ENCODE results near the gene ITIH2. TPM values are rescaled to one million over a fixed set of nuclear protein-coding genes. Genes with fewer than 3 reads are reported as not detected.

Gene ITIH2
- total RNA-seq, 1 experiment from 2014 or later: not detected

DNA sequence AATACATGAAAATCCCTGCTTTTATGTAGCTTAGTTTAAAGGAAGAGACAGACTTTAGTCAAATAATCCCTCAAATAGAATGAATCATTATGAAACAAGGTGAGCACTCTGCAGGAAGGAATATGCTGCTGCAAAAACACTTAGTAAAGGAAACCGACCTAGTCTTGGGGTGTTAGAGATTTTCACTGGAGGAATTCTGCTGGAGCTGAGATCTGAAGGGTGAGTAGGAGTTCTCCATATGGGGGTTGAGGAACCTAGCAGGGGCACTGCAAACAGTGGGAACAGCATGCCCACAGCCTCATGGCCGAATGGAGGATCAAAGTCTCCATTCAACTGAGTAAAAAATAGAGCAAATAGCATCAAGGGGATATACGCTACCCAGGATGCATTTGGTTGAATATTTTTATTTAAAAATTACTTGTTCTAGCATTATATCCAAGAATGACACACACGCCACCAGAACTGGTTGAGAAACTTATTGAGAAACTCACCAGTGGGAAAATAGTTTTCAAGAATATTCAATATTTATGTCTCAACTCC is 3.5 kb downstream of the ITIH2 start:
- BruUV-seq (replicated peaks): no TSS peak
- ChIA-PET POLR2A (ENCODE audit: unreplicated experiment) (interaction anchor here (0.5 kb wide), 1 partner anchor 175 kb away, joined by 5 read pairs; no protein-coding TSS in a partner anchor), CTCF (no interaction called here)
- Histone ChIP-seq H3K79me2 (ENCODE audit: low read length) (no peaks in the 10 kb centered on the region), H2AFZ (ENCODE audit: low read length) (no peak overlapping the region), H3K27ac (ENCODE audit: low read length) (no peak overlapping the region), H3F3A (ENCODE audit: low read length, unreplicated experiment) (no peaks in the 10 kb centered on the region), H3K4me1 (ENCODE audit: insufficient read depth, low read length) (no peaks in the 10 kb centered on the region), H3K4me3 (ENCODE audit: low read length) (no peak overlapping the region), H3K9ac (ENCODE audit: low read length) (no peak overlapping the region), H3K27me3 (ENCODE audit: low read length) (0 out of 2 replicates have a peak, but pooled peaks cover 31% of the 10 kb centered on the region), H4K20me1 (ENCODE audit: low read length) (no peaks in the 10 kb centered on the region), H3K36me3 (ENCODE audit: low read depth, low read length) (no peaks in the 10 kb centered on the region), H3K9me3 (ENCODE audit: low read length) (no peaks in the 10 kb centered on the region), H3K4me2 (ENCODE audit: low read length) (no peak overlapping the region), H3K9me2 (replicated peaks; ENCODE audit: low read length) (no peaks in the 10 kb centered on the region)
- intact Hi-C loops (cut with micrococcal nuclease): no loop called here
- ATAC-seq (no peak), DNase-seq (no peak)
- TF ChIP-seq EZH2phosphoT487 (IDR thresholded peaks at IDR 0.05; ENCODE audit: borderline replicate concordance, low read length) (no peak), CTCF (conservative IDR thresholded peaks at IDR 0.05; ENCODE audit: low read depth, low read length) (no peak), EZH2 (IDR thresholded peaks at IDR 0.05; ENCODE audit: low read length, unreplicated experiment) (no peak)

DNA sequence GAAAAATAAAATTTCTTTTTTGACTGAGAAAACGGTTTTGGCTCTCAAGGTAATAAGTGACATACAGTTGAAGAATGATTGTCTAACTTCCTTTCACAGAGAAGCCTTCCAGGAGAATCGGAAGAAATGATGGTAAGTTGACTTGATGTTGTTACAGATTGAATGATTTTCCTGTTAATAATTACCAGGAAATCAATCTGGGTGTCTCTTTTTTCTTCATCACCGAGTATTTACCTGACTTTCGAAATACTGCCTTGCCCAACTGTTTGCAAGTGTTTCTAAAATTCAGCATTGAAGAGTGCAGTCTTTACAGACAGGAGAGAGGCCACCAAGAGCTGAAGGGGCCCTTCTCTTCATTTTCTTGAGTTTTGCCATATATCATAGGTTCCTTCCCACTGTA is 4.0 kb downstream of the ITIH2 start:
- H3K9me3 ChIP-seq (ENCODE audit: low read length): no peaks in the 10 kb centered on the region
- no peaks in the 10 kb centered on the region for H3K9me2 ChIP-seq (replicated peaks; ENCODE audit: low read length)
- H3K4me1 ChIP-seq (ENCODE audit: insufficient read depth, low read length): no peaks in the 10 kb centered on the region
- DNase-seq: no peak
- CTCF ChIA-PET: no interaction called here
- ATAC-seq: no peak
- no peaks in the 10 kb centered on the region for H4K20me1 ChIP-seq (ENCODE audit: low read length)
- H3K27me3 ChIP-seq (ENCODE audit: low read length): 0 out of 2 replicates have a peak, but pooled peaks cover 31% of the 10 kb centered on the region
- POLR2A ChIA-PET (ENCODE audit: unreplicated experiment): no interaction called here
- intact Hi-C loops (cut with micrococcal nuclease): no loop called here
- H3K79me2 ChIP-seq (ENCODE audit: low read length): no peaks in the 10 kb centered on the region
- TF ChIP-seq EZH2phosphoT487 (IDR thresholded peaks at IDR 0.05; ENCODE audit: borderline replicate concordance, low read length): no peak
- no peak for TF ChIP-seq EZH2 (IDR thresholded peaks at IDR 0.05; ENCODE audit: low read length, unreplicated experiment)
- no peak for TF ChIP-seq CTCF (conservative IDR thresholded peaks at IDR 0.05; ENCODE audit: low read depth, low read length)
- H2AFZ ChIP-seq (ENCODE audit: low read length): no peak overlapping the region
- H3K4me2 ChIP-seq (ENCODE audit: low read length): no peak overlapping the region
- no TSS peak for BruUV-seq (replicated peaks)
- H3K4me3 ChIP-seq (ENCODE audit: low read length): no peak overlapping the region
- H3F3A ChIP-seq (ENCODE audit: low read length, unreplicated experiment): no peaks in the 10 kb centered on the region
- no peak overlapping the region for H3K27ac ChIP-seq (ENCODE audit: low read length)
- H3K36me3 ChIP-seq (ENCODE audit: low read depth, low read length): no peaks in the 10 kb centered on the region
- no peak overlapping the region for H3K9ac ChIP-seq (ENCODE audit: low read length)

- H3F3A ChIP-seq (ENCODE audit: low read length, unreplicated experiment): no peaks in the 10 kb centered on the region
- H3K9me2 ChIP-seq (replicated peaks; ENCODE audit: low read length): no peaks in the 10 kb centered on the region
- POLR2A ChIA-PET (ENCODE audit: unreplicated experiment): no interaction called here
- no peaks in the 10 kb centered on the region for H4K20me1 ChIP-seq (ENCODE audit: low read length)
- no peak for ATAC-seq
- no peak overlapping the region for H3K4me2 ChIP-seq (ENCODE audit: low read length)
- H3K79me2 ChIP-seq (ENCODE audit: low read length): no peaks in the 10 kb centered on the region
- 0 out of 2 replicates have a peak, but pooled peaks cover 31% of the 10 kb centered on the region for H3K27me3 ChIP-seq (ENCODE audit: low read length)
- no peak overlapping the region for H3K9ac ChIP-seq (ENCODE audit: low read length)
- H3K4me3 ChIP-seq (ENCODE audit: low read length): no peak overlapping the region
- TF ChIP-seq EZH2phosphoT487 (IDR thresholded peaks at IDR 0.05; ENCODE audit: borderline replicate concordance, low read length) (no peak), CTCF (conservative IDR thresholded peaks at IDR 0.05; ENCODE audit: low read depth, low read length) (no peak), EZH2 (IDR thresholded peaks at IDR 0.05; ENCODE audit: low read length, unreplicated experiment) (no peak)
- H3K36me3 ChIP-seq (ENCODE audit: low read depth, low read length): no peaks in the 10 kb centered on the region
- intact Hi-C loops (cut with micrococcal nuclease): no loop called here
- no peaks in the 10 kb centered on the region for H3K4me1 ChIP-seq (ENCODE audit: insufficient read depth, low read length)
- CTCF ChIA-PET: no interaction called here
- no peaks in the 10 kb centered on the region for H3K9me3 ChIP-seq (ENCODE audit: low read length)
- no peak overlapping the region for H2AFZ ChIP-seq (ENCODE audit: low read length)
- no peak for DNase-seq
- no TSS peak for BruUV-seq (replicated peaks)
- H3K27ac ChIP-seq (ENCODE audit: low read length): no peak overlapping the region
Measured at GRCh38 chr10:7707858-7708622, 4.9 kb downstream of the ITIH2 start.

All from PC-3 (cell line).